HCT116 (cell line): Measurements from ENCODE around the gene CHRDL1. TPM values are rescaled to one million over a fixed set of nuclear protein-coding genes. Genes with fewer than 3 reads are reported as not detected.

Experiments used
- ATAC-seq: fragments of 200-7000 bp; cut with Tn5 transposase; 2 replicates; pipeline ENCODE4 v1.9.1; 2020; ENCODE audit warnings: mild to moderate bottlenecking, moderate library complexity
- BruUV-seq: library from RNA; stranded (reverse); fragments of 400-500 nt; replicated peaks from 2 replicates; lab custom pipeline; 2021; lab: Mats Ljungman, UMichigan
- CTCF ChIA-PET: fragments of 300-600 bp; sonication (Branson Sonifier 250); formaldehyde crosslinking; loops from one replicate; lab custom pipeline; 2021; ENCODE audit warnings: antibody characterized with exemption; lab: Charles Lee
- POLR2A ChIA-PET: fragments of 300-600, 350-600 bp; sonication (Branson Sonifier 250); formaldehyde crosslinking; loops from one replicate; lab custom pipeline; 2021; ENCODE audit warnings: antibody characterized with exemption; lab: Charles Lee
- RAD21 ChIA-PET, 2 experiments: fragments of 300-600 bp; sonication (Branson Sonifier 250); formaldehyde crosslinking; loops; one replicate each; lab custom pipeline; 2023; ENCODE audit warnings: low total read pairs in 2 of 2; ENCODE audit not compliant: uncharacterized antibody in 2 of 2, unreplicated experiment in 2 of 2, low non-redundant PET in 1 of 2; lab: Charles Lee
- DNase-seq: peaks from one replicate; pipeline ENCODE4 v3.0.0-alpha.2; 2010; ENCODE audit warnings: low read depth, low spot score
- H2AFZ ChIP-seq: fragments of 200-600 bp; shearing (Covaris generic), sonication (generic); 2 replicates; pipeline ENCODE4 v1.6.1; 2017; ENCODE audit warnings: low read depth, mixed run types, mixed read lengths, antibody characterized with exemption, low read length; ENCODE audit not compliant: poor library complexity, severe bottlenecking
- H3K27ac ChIP-seq: 2 replicates; pipeline ENCODE4 v1.5.1; 2012; ENCODE audit warnings: low read depth, low read length
- H3K27me3 ChIP-seq: fragments of 200-600 bp; sonication (generic); 2 replicates; pipeline ENCODE4 v1.6.1; 2016; ENCODE audit warnings: mixed run types, low read length, mixed read lengths; ENCODE audit not compliant: insufficient read depth
- H3K36me3 ChIP-seq, 2 experiments: fragments of 200-500 bp in 1 of 2; fragments of 200-600 bp in 1 of 2; sonication (Bioruptor generic) in 1 of 2; sonication (generic) in 1 of 2; 2 replicates each; pipeline versions ENCODE4 v1.5.1 to v1.6.1; 2014 to 2016; ENCODE audit warnings: low read length in 2 of 2, inconsistent platforms in 1 of 2, mixed read lengths in 1 of 2, mixed run types in 1 of 2; ENCODE audit not compliant: insufficient read depth in 2 of 2, control insufficient read depth in 1 of 2
- H3K4me1 ChIP-seq, 2 experiments: fragments of 200-600 bp in 1 of 2; sonication (generic) in 1 of 2; 2 replicates each; pipeline versions ENCODE4 v1.5.1 to v1.6.1; 2012 to 2017; ENCODE audit warnings: low read length in 2 of 2, inconsistent platforms in 1 of 2, mild to moderate bottlenecking in 1 of 2, mixed read lengths in 1 of 2, mixed run types in 1 of 2, moderate library complexity in 1 of 2; ENCODE audit not compliant: insufficient read depth in 2 of 2, control insufficient read depth in 1 of 2
- H3K4me2 ChIP-seq: fragments of 200-600 bp; sonication (generic); 2 replicates; pipeline ENCODE4 v1.6.1; 2017; ENCODE audit warnings: mixed run types, low read length, mixed read lengths
- H3K4me3 ChIP-seq, 2 experiments: fragments of 200-600 bp in 1 of 2; sonication (generic) in 1 of 2; replicated peaks in 1 of 2; 2 replicates each; pipeline ENCODE4 v1.5.1; 2011 to 2016; ENCODE audit warnings: low read length in 2 of 2, control low read depth in 1 of 2, low read depth in 1 of 2, mild to moderate bottlenecking in 1 of 2, mixed read lengths in 1 of 2, mixed run types in 1 of 2
- H3K79me2 ChIP-seq: fragments of 200-600 bp; sonication (generic); 2 replicates; pipeline ENCODE4 v1.6.1; 2017; ENCODE audit warnings: mild to moderate bottlenecking, mixed run types, low read length, moderate library complexity, mixed read lengths; ENCODE audit not compliant: insufficient read depth
- H3K9ac ChIP-seq: fragments of 200-600 bp; sonication (generic); 2 replicates; pipeline ENCODE4 v1.6.1; 2016; ENCODE audit warnings: low read length, mixed read lengths
- H3K9me2 ChIP-seq: fragments of 200-600 bp; sonication (generic), shearing (Covaris generic); 2 replicates; pipeline ENCODE4 v1.6.1; 2017; ENCODE audit warnings: mixed run types, mild to moderate bottlenecking, moderate library complexity; ENCODE audit not compliant: insufficient read depth
- H3K9me3 ChIP-seq, 2 experiments: fragments of 200-500 bp in 1 of 2; fragments of 200-600 bp in 1 of 2; sonication (Bioruptor generic) in 1 of 2; sonication (generic) in 1 of 2; 2 replicates each; pipeline ENCODE4 v1.6.1; 2014 to 2017; ENCODE audit warnings: low read length in 2 of 2, mixed read lengths in 2 of 2, inconsistent platforms in 1 of 2, low read depth in 1 of 2, mild to moderate bottlenecking in 1 of 2, mixed run types in 1 of 2, moderate library complexity in 1 of 2; ENCODE audit not compliant: control insufficient read depth in 1 of 2, insufficient read depth in 1 of 2
- H4K20me1 ChIP-seq: fragments of 200-600 bp; sonication (generic), shearing (Covaris generic); 2 replicates; pipeline ENCODE4 v1.6.1; 2017; ENCODE audit warnings: mixed run types, mild to moderate bottlenecking, moderate library complexity; ENCODE audit not compliant: insufficient read depth
- ATF3 ChIP-seq: IDR thresholded peaks from 2 replicates; pipeline ENCODE4 v1.6.1; 2012
- CBX3 ChIP-seq: IDR thresholded peaks from 2 replicates; pipeline ENCODE4 v1.6.1; 2012; ENCODE audit warnings: low read depth
- CEBPB ChIP-seq: IDR thresholded peaks from 2 replicates; pipeline ENCODE4 v1.6.1; 2012; ENCODE audit warnings: low read depth
- ELF1 ChIP-seq: IDR thresholded peaks from 2 replicates; pipeline ENCODE4 v1.6.1; 2012; ENCODE audit warnings: low read depth, borderline replicate concordance
- EZH2 ChIP-seq: fragments of 200-600 bp; sonication (generic); IDR thresholded peaks from 2 replicates; pipeline ENCODE4 v1.6.1; 2017; ENCODE audit warnings: antibody characterized with exemption, mixed run types
- EZH2phosphoT487 ChIP-seq: fragments of 200-600 bp; IDR thresholded peaks from 2 replicates; pipeline ENCODE4 v1.6.1; 2018; ENCODE audit warnings: antibody characterized with exemption, borderline replicate concordance
- FOSL1 ChIP-seq: IDR thresholded peaks from 2 replicates; pipeline ENCODE4 v1.6.1; 2012; ENCODE audit warnings: low read depth
- JUND ChIP-seq: IDR thresholded peaks from 2 replicates; pipeline ENCODE4 v1.6.1; 2012
- MAX ChIP-seq: IDR thresholded peaks from 2 replicates; pipeline ENCODE4 v1.6.1; 2012
- POLR2A ChIP-seq: IDR thresholded peaks from 2 replicates; pipeline ENCODE4 v1.7.0; 2011; ENCODE audit warnings: borderline replicate concordance; ENCODE audit not compliant: insufficient read depth, insufficient read length; ENCODE audit errors: extremely low read depth
- POLR2AphosphoS5 ChIP-seq: IDR thresholded peaks from 2 replicates; pipeline ENCODE4 v1.6.1; 2011; ENCODE audit warnings: mild to moderate bottlenecking, low read depth, low read length, moderate library complexity
- REST ChIP-seq: IDR thresholded peaks from 2 replicates; pipeline ENCODE4 v1.6.1; 2012; ENCODE audit warnings: low read depth
- SIN3A ChIP-seq: IDR thresholded peaks from 2 replicates; pipeline ENCODE4 v1.6.1; 2012; ENCODE audit warnings: low read depth
- SP1 ChIP-seq: IDR thresholded peaks from 2 replicates; pipeline ENCODE4 v1.6.1; 2012; ENCODE audit warnings: low read depth
- SRF ChIP-seq: IDR thresholded peaks from 2 replicates; pipeline ENCODE4 v1.6.1; 2012; ENCODE audit warnings: low read depth
- YY1 ChIP-seq: IDR thresholded peaks from 2 replicates; pipeline ENCODE4 v1.6.1; 2011; ENCODE audit warnings: low read length, low read depth, moderate library complexity, mild to moderate bottlenecking; ENCODE audit not compliant: insufficient replicate concordance; ENCODE audit errors: extremely low read depth
- ZBTB33 ChIP-seq: IDR thresholded peaks from 2 replicates; pipeline ENCODE4 v1.6.1; 2011; ENCODE audit warnings: mild to moderate bottlenecking, low read length, moderate library complexity; ENCODE audit not compliant: insufficient replicate concordance; ENCODE audit errors: extremely low read depth
- ZFX ChIP-seq: fragments of 450-650 bp; IDR thresholded peaks from 2 replicates; pipeline ENCODE4 v1.6.1; 2017
- ZNF274 ChIP-seq: fragments of 200-500 bp; sonication (Bioruptor generic); IDR thresholded peaks from 2 replicates; pipeline ENCODE4 v1.6.1; 2014; ENCODE audit warnings: mild to moderate bottlenecking, low read depth, low read length, inconsistent platforms
- intact Hi-C: fragments of 100-400 bp; cut with micrococcal nuclease; formaldehyde crosslinking; loops from 2 replicates; pipeline ENCODE4 v1.10.0; 2022
- total RNA-seq: library from RNA; stranded (reverse); gene quantifications from one replicate; pipeline ENCODE4 v1.2.1, GENCODE V29; 2021; ENCODE audit not compliant: unreplicated experiment

The CHRDL1 gene
- total RNA-seq, 1 experiment from 2014 or later = 0.05 TPM

GRCh38 chrX:110722135-110722534 is 73.5 kb downstream of the CHRDL1 start:
- no peaks in the 10 kb centered on the region for H3K9me2 ChIP-seq
- RAD21 ChIA-PET = no interaction called here
- H2AFZ ChIP-seq = no peak overlapping the region
- no peaks in the 10 kb centered on the region for H3K4me1 ChIP-seq
- ATAC-seq (no peak), DNase-seq (no peak)
- H3K27ac ChIP-seq = no peak overlapping the region
- CTCF ChIA-PET = no interaction called here
- H3K4me3 ChIP-seq = no peak overlapping the region
- H3K27me3 ChIP-seq = no peaks in the 10 kb centered on the region
- H4K20me1 ChIP-seq = no peaks in the 10 kb centered on the region
- H3K9ac ChIP-seq = no peak overlapping the region
- H3K36me3 ChIP-seq = no peaks in the 10 kb centered on the region
- no peaks in the 10 kb centered on the region for H3K9me3 ChIP-seq
- POLR2A ChIA-PET = no interaction called here
- no peak overlapping the region for H3K4me2 ChIP-seq
- no peak for TF ChIP-seq CEBPB
- TF ChIP-seq ELF1 = no peak
- no peak for TF ChIP-seq REST
- TF ChIP-seq MAX = no peak
- TF ChIP-seq SIN3A = no peak
- no peak for TF ChIP-seq SP1
- TF ChIP-seq ZFX = no peak
- TF ChIP-seq POLR2AphosphoS5 = no peak
- no peak for TF ChIP-seq ZBTB33
- no peak for TF ChIP-seq SRF
- no peak for TF ChIP-seq EZH2phosphoT487
- no peak for TF ChIP-seq YY1
- TF ChIP-seq ZNF274 = no peak
- TF ChIP-seq JUND = no peak
- no peak for TF ChIP-seq CBX3
- no peak for TF ChIP-seq EZH2
- no peak for TF ChIP-seq POLR2A
- TF ChIP-seq FOSL1 = no peak
- no peak for TF ChIP-seq ATF3
- H3K79me2 ChIP-seq = no peaks in the 10 kb centered on the region
- no TSS peak for BruUV-seq
- intact Hi-C loops = no loop called here
